Fibroblast of skin of right biceps (primary cell): ENCODE results near the gene SLC43A2.
A peak's percentile ranks its signal among the peaks of the same experiment; 100 is the strongest.

Experiments used
- DNase-seq: peaks from one replicate; pipeline ENCODE4 v3.0.0-alpha.2; 2013

Gene SLC43A2

DNA sequence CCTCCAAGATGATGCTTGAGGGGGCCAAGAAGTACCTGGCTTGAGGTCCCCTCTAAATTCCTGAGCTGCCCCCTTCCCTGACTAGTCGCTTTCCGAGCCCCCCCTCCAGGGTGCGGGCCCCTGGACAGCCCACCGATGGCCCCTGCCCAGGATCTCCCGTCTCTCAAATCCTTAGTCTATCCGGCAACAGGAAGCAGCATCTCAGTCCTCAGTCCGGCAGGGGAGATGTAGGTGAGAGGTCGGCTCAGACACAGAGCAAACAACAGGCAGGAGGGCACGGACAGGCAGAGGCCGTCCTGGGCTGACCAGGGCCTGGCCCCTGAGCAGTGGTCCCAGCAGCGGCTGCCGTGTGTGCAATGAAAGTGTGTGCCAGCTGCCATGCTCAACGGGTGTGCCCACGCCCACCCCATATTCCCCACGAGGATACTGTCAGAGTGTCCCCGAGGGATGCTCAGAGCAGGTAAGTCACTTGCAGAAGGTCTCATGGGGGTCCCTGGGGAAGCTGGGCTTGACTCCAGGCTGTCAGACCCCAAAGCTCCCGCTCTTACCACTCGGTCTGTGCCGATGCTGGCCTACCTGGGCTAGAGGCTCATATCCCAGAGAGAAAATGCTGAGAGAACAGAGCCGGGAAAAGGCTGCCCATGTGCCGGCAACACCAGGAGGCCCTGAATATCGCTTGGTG, 7.2 kb downstream of the SLC43A2 start:
- DNase-seq: no peak

DNA sequence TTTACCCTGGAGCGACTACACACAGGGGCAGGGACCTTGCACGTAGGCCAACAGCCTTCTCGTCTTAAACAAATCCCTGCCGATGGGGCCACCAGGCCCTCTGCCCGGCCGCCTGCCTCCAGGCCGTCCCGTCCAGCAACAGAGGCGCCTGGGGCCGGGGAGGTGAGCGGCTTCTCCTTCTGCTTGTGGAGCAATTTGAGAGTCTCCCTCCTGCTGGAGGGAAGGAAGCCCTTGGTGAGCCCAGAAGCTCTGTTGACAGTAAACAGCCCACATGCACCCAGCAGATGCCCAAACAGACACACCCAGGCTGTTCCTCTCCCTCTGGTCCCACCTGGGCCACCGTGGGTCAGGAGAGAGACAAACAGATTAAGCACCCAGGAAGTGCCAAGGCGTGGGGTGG, 8.1 kb downstream of the SLC43A2 start:
- DNase-seq: no peak

DNA sequence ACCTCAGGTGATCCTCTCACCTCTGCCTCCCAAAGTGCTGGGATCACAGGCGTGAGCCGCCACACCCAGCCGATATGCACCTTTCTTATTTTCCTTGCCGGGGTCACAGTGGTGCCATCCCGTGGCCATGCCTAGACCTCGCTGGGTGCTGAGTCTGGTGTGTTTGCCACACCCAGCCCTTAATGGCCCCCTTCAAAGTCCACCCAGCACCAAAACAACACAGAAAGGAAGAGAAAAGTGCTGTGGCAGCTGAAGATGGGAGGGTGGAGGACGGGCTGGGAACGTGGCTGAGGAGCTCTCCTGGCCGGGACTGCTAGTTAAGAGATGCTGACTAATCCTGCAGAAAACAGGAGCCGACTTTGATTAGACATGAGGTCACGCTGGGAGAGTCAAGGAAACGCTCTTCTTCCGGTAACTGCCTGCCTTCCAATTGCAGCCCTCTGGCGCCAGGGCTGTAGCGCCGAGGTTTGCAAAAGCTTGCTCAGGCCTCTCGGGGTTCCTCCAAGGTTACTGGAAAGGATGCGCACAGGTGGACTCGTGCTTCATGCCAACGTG, 10.9 kb downstream of the SLC43A2 start:
- peak; percentile 76 for DNase-seq

DNA sequence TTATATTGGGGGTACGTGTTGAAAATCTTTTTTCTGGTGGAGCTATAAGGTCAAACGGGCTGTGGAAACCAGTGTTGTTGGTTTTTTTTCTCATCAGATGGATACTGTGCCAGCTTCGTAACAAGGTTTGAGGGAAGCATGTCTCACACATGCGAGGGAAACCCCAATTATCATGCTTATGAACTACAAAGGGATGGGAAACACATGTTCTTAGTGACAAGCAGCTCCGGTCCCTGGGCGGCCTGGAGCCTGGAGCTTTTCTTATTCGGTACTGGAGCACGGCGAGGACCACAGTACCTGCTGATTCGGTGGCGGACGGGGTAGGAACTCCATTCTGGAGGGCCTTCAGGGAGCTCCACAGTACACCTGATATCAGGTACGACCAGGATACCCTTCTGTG, 12.5 kb downstream of the SLC43A2 start:
- DNase-seq: no peak

DNA sequence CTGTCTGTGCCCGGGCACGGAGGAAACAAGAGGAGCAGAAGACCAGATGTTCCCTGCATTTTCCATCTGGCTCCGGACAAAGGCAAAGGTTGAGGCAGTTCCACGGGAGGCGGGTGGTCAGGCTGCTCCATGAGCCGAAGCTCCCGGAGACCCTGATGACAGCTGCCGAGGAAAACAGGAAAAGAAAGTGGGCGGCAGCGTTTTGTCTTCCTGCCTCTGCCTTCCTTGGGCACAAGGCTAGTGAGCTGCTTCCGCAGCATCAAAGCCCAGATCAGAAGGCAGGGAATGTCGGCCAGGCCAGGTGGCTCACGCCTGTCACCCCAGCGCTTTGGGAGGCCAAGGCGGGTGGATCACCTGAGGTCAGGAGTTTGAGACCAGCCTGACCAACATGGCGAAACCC, 16.2 kb downstream of the SLC43A2 start:
- no peak for DNase-seq

DNA sequence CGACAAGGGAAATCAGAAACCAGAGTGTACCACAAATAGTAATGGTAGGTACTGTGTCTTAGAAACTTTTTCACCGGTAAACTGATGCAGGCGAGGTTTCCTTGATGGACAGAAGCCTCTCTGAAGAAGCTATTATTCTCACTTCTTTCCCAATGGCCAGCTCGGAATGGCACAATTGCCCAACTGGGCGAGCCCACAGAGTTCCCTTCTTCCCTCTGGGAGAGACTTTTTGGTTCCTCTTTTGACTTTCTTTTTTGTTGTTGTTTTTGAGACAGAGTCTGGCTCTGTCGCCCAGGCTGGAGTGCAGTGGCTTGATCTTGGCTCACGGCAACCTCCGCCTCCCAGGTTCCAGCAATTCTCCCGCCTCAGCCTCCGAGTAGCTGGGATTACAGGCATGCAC, 16.9 kb downstream of the SLC43A2 start:
- no peak for DNase-seq

DNA sequence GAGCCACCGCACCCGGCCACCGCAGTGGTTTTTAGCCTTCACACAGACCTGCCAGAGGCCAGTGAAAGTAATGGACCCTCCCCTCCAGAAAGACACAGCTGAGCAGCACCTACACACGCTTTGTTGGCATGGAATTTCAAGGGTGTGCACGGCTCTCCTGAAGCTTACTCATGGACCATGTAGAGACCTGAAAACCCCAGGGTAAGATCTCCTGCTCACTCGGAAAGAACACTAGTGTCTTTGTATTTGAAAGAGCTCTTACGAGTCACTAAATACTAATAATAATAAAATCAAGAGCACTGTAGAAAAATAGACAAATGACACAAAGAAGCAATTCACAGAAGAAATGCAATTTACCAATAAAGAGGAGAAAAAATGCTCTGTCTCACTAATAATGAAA, 20.0 kb downstream of the SLC43A2 start:
- no peak for DNase-seq

DNA sequence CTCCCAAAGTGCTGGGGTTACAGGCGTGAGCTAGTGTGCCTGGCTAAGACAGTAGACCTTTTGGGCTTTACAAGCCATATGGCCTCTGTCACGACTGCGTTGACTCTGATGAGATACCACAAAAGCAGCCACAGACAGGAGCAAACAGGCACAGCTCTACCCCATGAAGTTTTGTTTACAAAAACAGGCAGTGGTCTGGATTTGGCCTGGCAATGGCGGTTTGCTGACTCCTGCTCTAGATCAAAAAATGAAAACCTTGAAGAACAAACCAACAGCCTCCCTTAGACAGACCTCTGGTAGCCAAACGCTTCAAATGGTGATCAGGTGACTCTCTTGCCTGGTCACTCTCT, 20.7 kb downstream of the SLC43A2 start:
- DNase-seq: no peak

DNA sequence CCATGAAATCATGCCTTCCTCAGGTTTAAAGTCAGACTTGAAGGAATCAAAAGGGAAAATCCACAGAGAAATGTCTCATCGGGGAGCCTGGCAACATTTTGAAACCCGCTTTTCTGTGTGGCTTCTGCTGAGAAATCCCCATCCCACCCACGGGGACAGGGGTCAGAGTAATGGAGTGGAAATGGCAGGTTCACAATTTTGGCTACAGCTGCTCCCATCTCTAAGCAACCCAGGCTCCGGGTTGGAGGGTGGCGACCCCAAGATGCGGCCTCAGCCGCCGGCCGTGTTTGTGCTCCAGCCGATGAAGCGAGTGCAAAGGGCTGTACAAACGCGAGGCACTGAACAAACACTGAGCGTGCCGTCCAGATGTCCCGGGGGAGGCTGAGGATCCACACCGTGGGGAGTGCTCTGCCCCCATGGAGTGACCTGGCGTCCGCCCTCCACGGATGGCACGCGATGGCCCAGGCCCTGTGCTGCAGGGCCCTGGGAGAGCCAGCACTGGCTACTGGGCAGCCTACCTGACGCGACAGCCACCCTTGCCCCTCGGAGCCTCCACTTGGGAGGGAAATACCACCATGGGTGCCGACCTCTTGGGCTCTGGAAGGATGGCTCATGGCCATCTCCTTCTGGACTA, 22.2 kb downstream of the SLC43A2 start:
- no peak for DNase-seq

DNA sequence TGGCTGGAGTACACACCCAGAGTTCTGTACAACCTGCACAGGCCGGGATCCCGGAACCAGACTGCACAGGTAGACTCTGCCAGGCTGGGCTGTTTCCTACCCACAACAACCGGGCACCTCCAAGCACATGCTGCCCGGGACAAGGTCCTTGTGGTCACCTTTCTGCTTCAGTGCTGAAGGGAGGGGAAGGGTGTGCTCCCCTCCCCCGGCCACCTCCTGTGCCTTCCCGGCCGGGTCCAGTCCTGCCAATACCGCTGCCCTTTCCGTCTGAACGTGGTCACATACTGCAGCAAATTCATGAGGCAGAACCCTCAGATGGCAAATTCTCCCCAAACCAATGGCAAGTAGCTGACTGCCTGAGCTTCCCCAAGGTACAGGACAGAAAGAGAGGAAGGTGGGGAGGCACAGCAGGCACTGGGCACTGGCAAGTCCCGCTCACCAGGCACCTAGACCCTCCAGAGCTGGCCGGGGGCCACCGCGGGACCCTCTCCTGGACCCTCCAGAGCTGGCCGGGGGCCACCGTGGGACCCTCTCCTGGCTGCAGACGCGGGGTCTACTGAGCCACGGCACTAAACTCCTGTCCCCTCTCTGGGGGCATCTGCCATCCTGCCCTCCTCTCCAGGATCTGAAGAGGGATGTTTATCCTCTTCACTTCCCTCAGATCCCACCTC, 22.8 kb downstream of the SLC43A2 start:
- DNase-seq: no peak

DNA sequence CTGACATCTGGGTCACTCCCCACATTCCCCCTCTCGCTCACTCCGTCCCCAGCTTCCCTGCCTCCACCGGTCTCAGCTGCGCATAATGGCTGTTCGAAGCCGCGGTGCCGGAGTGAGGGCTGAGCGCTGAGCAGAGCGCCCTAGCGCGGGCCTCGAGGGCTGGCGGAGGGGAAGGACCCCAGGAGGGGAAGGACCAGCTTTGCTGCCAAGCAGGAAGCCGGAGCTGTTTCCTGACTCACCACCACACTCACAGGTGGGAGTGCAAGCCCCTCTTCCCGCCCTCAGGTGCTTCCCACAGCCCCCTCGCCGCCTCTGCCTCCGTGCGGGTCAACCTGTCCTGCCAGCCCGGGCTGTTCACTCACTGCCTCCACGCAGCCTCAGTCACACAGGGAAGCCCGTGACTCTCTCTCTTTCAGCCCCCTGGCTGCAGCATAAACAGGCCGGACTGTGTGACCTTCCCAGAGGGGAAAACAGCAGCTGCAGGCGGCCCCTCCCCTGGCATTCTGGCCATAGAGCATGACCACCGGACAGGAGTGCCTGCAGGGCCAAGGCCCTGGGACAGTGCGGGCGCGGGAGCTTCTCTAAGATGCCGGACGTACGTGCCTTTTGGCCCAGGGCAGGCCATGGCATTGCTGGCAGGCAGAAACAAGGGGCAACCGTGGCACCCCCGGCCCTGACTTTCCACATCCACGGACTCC, 23.7 kb downstream of the SLC43A2 start:
- DNase-seq: no peak

DNA sequence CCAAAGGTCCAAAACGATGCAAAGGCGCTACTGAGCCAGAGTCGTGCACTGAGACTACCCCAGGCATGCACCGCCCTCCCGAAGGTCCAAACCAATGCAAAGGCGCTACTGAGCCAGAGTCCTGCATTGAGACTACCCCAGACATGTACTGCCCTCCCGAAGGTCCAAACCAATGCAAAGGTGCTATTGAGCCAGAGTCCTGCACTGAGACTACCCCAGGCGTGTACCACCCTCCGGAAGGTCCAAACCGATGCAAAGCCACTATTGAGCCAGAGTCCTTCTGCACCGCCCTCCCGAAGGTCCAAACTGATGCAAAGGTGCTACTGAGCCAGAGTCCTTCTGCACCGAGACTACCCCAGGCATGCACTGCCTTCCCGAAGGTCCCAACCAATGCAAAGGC, 27.1 kb downstream of the SLC43A2 start:
- no peak for DNase-seq

DNA sequence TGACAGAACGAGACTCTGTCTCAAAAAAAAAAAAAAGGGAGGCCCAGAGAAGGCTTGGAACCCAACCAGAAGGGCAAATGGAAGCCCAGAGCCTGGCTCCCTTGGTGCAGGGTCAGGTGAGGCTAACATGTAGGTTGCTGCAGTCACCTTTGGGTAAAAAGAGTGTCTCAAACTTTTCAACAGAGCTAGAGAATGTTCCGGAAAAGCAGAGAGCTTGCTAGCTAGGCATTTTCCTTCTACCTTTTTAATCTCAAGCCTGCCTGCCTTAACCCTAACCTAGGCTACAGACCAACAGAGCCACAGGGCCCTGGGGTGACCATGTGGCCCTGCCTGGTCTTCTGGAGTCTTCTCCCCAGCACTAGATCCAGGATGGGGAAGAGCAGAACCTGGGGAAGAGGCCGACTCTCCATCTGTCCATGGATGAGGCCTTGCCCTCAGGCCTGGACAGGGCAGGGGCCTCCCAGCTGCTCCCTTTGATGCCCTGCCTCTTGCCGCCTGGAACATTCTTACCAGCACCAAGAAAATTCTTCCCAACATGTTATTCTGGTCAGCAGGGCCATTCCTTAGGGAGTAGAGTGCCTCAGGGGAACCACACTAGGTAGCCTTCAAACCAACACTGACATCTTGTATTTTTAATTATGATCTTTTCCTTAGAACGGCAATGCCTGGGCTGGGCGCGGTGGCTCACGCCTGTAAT, 30.1 kb downstream of the SLC43A2 start:
- DNase-seq: no peak

DNA sequence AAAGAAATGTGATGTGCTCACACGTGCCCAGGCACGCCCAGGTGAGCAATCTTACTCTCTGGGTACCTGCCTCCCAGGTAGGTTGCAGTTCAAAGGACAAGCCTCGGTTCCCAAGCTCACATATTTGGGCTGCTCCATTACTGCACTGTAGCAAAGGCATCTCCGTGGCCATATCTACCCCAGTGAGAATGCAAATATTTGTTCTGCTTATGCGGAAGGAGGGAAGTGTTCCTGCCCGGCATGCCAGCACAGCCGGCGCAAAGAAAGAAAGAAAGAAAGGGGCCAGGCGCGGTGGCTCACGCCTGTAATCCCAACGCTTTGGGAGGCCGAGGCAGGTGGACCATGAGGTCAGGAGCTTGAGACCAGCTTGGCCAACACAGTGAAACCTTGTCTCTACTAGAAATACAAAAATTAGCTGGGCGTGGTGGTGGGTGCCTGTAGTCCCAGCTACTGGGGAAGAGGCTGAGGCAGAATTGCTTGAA, 30.7 kb downstream of the SLC43A2 start:
- DNase-seq: no peak

DNA sequence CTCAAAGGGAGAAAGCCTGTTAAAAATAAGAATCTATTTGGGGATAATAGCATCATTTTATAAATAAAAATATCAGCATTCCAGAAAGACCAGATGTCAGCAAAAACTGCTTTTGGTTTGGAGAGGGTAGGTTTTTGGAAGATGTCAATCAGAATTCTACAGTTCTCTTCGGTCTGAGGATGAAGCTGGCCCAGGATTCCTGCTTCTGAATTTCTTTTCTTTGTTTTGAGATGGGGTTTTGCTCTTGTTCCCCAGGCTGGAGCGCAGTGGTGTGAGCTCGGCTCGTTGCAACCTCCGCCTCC, 35.1 kb downstream of the SLC43A2 start:
- DNase-seq: no peak

DNA sequence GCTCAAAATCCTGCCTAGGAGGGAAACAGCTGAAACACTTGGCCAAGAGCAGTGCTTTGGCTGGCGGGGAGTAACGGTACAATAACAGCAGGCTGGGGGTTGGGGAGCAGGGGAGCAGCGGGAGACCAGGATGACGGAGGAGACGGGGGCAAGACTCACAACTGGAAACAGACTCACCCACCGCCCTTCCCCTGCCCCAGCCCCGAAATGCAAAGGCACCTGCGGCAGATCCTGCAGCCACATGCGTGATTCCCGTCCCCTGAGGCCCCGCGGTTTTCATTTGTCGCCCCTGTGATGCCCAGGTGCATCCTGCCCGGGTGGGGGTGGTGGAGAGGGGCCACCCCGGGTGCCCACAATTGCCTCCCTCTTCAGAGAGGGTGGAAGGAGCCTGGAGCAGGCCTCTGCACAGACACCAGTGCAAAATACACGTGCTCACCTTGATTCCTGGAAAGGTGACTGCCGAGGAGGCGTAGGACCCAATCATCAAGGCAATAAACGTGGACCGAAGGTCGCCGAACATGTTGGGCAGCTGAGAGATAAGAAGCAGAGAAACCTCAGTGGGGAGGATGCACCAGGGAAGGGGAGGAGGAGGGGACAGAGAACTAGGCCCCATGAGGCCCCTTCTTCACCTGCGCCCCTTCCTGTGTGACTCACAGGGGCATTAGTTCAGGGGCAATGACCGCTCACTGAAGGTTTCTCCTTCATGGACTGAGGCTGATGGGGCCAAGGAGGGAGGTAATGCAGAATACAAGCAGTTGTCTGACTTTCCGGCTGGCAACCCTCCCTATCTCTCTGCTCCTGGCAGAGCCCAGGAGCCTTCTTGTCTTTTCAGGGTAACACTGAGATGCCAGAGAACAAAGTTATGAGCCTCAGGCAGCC, 35.6 kb downstream of the SLC43A2 start:
- no peak for DNase-seq

DNA sequence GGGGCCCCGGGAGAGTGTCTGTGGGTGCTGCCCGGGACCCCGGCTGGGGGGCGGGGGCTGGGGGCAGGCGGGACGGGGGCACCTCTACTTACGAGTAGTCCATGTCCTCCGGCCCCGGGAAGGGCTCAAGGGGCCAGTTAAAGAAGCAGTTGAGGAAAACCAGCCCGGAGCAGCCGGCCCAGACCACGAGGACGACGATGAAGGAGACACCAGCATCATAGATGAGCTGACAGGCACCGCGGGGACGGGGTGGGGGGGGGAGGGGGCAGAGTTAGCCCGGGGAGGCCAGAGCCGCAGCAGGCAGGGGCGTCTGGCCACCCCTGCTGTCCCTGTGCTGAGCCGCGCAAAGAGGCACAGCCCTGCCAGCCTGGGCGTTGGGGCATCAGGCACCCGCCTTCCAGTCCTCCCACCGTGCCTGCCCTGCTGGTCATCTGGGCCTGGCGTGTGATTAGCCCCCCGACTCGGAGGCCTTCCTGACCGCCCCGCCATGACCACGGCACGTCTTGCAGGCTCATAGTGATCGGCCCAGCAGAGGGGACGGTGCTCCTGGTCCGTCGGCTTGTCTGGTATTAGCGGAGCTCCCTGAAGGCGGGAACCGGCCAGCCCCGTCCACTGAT, 37.1 kb downstream of the SLC43A2 start:
- DNase-seq: no peak

DNA sequence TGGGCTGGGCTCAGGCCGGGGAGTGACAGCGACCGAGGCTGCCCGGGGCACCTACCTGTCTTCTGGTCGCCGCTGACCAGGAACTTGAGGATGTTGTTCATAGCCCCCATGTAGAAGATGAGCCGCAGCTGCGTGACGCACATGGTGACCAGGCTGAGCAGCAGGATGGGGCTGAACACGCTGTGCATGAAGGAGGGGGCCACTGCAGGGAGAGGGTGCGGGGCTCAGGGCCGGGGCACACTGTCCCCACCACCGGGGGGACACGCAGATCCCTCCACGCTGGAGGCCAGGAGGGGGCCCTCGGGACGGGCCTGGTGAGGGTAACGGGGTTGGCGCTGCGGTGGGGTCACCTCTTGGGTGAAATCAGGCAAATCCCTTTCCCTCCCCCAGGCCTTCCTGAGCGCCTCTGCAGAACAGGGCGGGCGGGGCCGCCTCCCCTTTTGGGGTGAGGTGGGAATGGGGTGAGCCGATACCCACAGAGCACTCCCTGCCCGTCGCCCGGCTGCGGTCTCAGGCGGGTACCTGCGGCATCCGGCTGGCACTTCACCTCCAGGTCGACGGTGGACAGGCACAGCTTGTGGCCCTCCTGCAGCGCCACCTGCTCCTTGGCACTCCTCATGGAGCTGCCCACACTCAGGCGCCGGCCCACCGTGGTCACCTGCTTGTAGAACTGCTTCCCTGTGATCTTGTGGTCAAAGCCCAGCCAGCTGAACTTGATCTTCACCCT, 37.7 kb downstream of the SLC43A2 start:
- no peak for DNase-seq

DNA sequence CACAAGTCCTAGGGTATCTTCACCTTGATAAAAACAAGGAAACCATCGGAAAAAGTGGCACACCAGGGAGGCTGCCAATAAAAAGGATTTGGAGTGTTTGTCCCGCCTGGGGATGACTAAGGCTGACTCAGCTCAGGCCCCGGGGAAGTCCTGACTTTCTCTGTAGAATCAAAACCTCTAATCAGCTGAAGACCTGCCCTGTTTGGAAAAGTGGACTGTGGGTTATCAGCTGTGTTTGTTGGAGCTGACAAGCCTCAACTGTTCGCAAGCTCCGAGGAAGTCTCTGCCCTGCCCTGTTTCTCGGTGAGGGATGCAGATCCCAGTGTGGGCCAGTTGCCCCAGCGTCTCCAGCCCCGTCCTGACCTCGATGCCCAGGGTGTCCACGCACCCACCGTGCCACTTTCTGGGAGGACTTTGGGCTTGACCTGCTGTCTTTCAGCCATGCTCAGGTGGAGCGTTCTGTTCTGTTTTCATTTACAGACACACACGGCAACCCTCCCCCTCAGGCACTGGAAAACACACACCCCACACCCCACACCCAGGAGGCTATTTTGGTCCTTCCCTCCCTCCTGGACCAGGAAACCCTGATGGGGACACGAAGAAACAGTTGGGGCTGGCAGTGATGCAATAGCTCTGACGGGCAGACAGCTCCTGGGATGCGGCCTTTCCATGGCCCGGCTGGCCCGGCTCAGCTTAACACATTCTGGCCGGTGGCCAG, 38.4 kb downstream of the SLC43A2 start:
- peak; percentile 84 for DNase-seq
